HEK293 (cell line): Measurements from ENCODE around the gene COPG2.

Experiments used
- CTCF ChIA-PET: fragments of 350-600 bp; formaldehyde crosslinking; extraction: SDS; loops from one replicate; lab custom pipeline; 2021; ENCODE audit warnings: antibody characterized with exemption; lab: Yijun Ruan, JAX
- POLR2A ChIA-PET: fragments of 300-600 bp; formaldehyde crosslinking; extraction: SDS; loops from one replicate; lab custom pipeline; 2020; ENCODE audit warnings: antibody characterized with exemption, inconsistent platforms; lab: Yijun Ruan, JAX
- H3K27ac ChIP-seq: fragments of 200-500 bp; sonication (Bioruptor generic); 2 replicates; pipeline ENCODE4 v1.5.1; 2014; ENCODE audit warnings: low read depth, low read length, control low read depth, inconsistent platforms; ENCODE audit errors: extremely low read depth
- H3K36me3 ChIP-seq, 2 experiments: fragments of 200-500 bp in 1 of 2; sonication (Bioruptor generic) in 1 of 2; 1 replicate in 1 of 2; 2 replicates in 1 of 2; pipeline ENCODE4 v1.5.1; 2014 to 2017; ENCODE audit warnings: inconsistent platforms in 2 of 2, low read length in 2 of 2; ENCODE audit not compliant: control insufficient read depth in 2 of 2, insufficient read depth in 1 of 2
- H3K4me1 ChIP-seq: fragments of 200-500 bp; sonication (Bioruptor generic); 2 replicates; pipeline ENCODE4 v1.5.1; 2014; ENCODE audit warnings: mild to moderate bottlenecking, low read length, inconsistent platforms; ENCODE audit not compliant: control insufficient read depth, insufficient read depth
- H3K4me3 ChIP-seq: 2 replicates; pipeline ENCODE4 v1.5.1; 2011; ENCODE audit warnings: low read depth, mild to moderate bottlenecking, control low read depth, low read length, moderate library complexity
- H3K9me3 ChIP-seq: fragments of 200-500 bp; sonication (Bioruptor generic); 2 replicates; pipeline ENCODE4 v1.5.1; 2014; ENCODE audit warnings: low read depth, low read length, inconsistent platforms; ENCODE audit not compliant: control insufficient read depth, insufficient read depth
- FEZF1 ChIP-seq: fragments of 450-650 bp; formaldehyde crosslinking; IDR thresholded peaks from 2 replicates; pipeline ENCODE4 v1.5.1; 2016; ENCODE audit warnings: missing biosample characterization, missing genetic modification characterization
- GFI1B ChIP-seq: fragments of 450-650 bp; formaldehyde crosslinking; IDR thresholded peaks from 2 replicates; pipeline ENCODE4 v1.5.1; 2016; ENCODE audit warnings: missing biosample characterization, missing genetic modification characterization
- GLIS2 ChIP-seq: fragments of 450-650 bp; formaldehyde crosslinking; IDR thresholded peaks from 2 replicates; pipeline ENCODE4 v1.5.1; 2016; ENCODE audit warnings: missing biosample characterization, missing genetic modification characterization
- IKZF3 ChIP-seq: fragments of 450-650 bp; IDR thresholded peaks from 2 replicates; pipeline ENCODE4 v1.5.0; 2018; ENCODE audit warnings: missing biosample characterization, mild to moderate bottlenecking, missing genetic modification characterization, moderate library complexity
- MEIS1 ChIP-seq: sonication (generic); formaldehyde crosslinking; IDR thresholded peaks from 2 replicates; pipeline ENCODE4 v1.8.1; 2022; ENCODE audit warnings: missing genetic modification reagents, mild to moderate bottlenecking, borderline replicate concordance
- OSR2 ChIP-seq: fragments of 450-650 bp; formaldehyde crosslinking; IDR thresholded peaks from 2 replicates; pipeline ENCODE4 v1.5.1; 2016; ENCODE audit warnings: missing biosample characterization, missing genetic modification characterization
- PRDM6 ChIP-seq: fragments of 450-650 bp; formaldehyde crosslinking; IDR thresholded peaks from 2 replicates; pipeline ENCODE4 v1.5.1; 2017; ENCODE audit warnings: missing biosample characterization, missing genetic modification characterization
- ZBTB21 ChIP-seq: fragments of 450-650 bp; formaldehyde crosslinking; IDR thresholded peaks from 2 replicates; pipeline ENCODE4 v1.5.1; 2017; ENCODE audit warnings: missing biosample characterization, missing genetic modification characterization
- ZBTB49 ChIP-seq: fragments of 450-650 bp; formaldehyde crosslinking; IDR thresholded peaks from 2 replicates; pipeline ENCODE4 v1.5.1; 2016; ENCODE audit warnings: missing biosample characterization, missing genetic modification characterization, low read depth
- ZFP3 ChIP-seq: fragments of 450-650 bp; formaldehyde crosslinking; IDR thresholded peaks from 2 replicates; pipeline ENCODE4 v1.5.1; 2016; ENCODE audit warnings: low read depth, missing biosample characterization, missing genetic modification characterization
- ZNF155 ChIP-seq: fragments of 450-650 bp; formaldehyde crosslinking; IDR thresholded peaks from 2 replicates; pipeline ENCODE4 v1.5.1; 2016; ENCODE audit warnings: missing biosample characterization, missing genetic modification characterization
- ZNF175 ChIP-seq: fragments of 450-650 bp; formaldehyde crosslinking; IDR thresholded peaks from 2 replicates; pipeline ENCODE4 v1.5.1; 2016; ENCODE audit warnings: missing biosample characterization, missing genetic modification characterization
- ZNF311 ChIP-seq: fragments of 450-650 bp; formaldehyde crosslinking; IDR thresholded peaks from 2 replicates; pipeline ENCODE4 v1.5.1; 2017; ENCODE audit warnings: missing biosample characterization, missing genetic modification characterization, borderline replicate concordance
- ZNF354C ChIP-seq: fragments of 450-650 bp; formaldehyde crosslinking; IDR thresholded peaks from 2 replicates; pipeline ENCODE4 v1.5.1; 2016; ENCODE audit warnings: missing biosample characterization, missing genetic modification characterization, low read depth, borderline replicate concordance
- ZNF366 ChIP-seq: fragments of 450-650 bp; formaldehyde crosslinking; conservative IDR thresholded peaks from 2 replicates; pipeline ENCODE4 v1.5.1; 2016; ENCODE audit warnings: missing biosample characterization, missing genetic modification characterization
- ZNF423 ChIP-seq: fragments of 450-650 bp; formaldehyde crosslinking; IDR thresholded peaks from 2 replicates; pipeline ENCODE4 v1.5.1; 2016; ENCODE audit warnings: missing biosample characterization, missing genetic modification characterization
- ZNF433 ChIP-seq: fragments of 450-650 bp; formaldehyde crosslinking; IDR thresholded peaks from 2 replicates; pipeline ENCODE4 v1.5.1; 2016; ENCODE audit warnings: missing biosample characterization, missing genetic modification characterization, low read depth
- ZNF518A ChIP-seq: fragments of 450-650 bp; formaldehyde crosslinking; conservative IDR thresholded peaks from 2 replicates; pipeline ENCODE4 v1.5.1; 2016; ENCODE audit warnings: low read depth, missing biosample characterization, missing genetic modification characterization
- ZNF529 ChIP-seq: fragments of 450-650 bp; formaldehyde crosslinking; IDR thresholded peaks from 2 replicates; pipeline ENCODE4 v1.5.1; 2017; ENCODE audit warnings: missing genetic modification characterization, missing biosample characterization; ENCODE audit not compliant: insufficient replicate concordance
- ZNF560 ChIP-seq: fragments of 450-650 bp; formaldehyde crosslinking; IDR thresholded peaks from 2 replicates; pipeline ENCODE4 v1.5.1; 2017; ENCODE audit warnings: missing biosample characterization, missing genetic modification characterization, borderline replicate concordance
- ZNF664 ChIP-seq: fragments of 450-650 bp; formaldehyde crosslinking; IDR thresholded peaks from 2 replicates; pipeline ENCODE4 v1.5.1; 2016; ENCODE audit warnings: missing biosample characterization, missing genetic modification characterization
- ZNF747 ChIP-seq: fragments of 450-650 bp; formaldehyde crosslinking; IDR thresholded peaks from 2 replicates; pipeline ENCODE4 v1.5.1; 2016; ENCODE audit warnings: missing biosample characterization, missing genetic modification characterization
- ZNF837 ChIP-seq: fragments of 450-650 bp; formaldehyde crosslinking; IDR thresholded peaks from 2 replicates; pipeline ENCODE4 v1.5.1; 2016; ENCODE audit warnings: missing biosample characterization, missing genetic modification characterization
- ZNF843 ChIP-seq: fragments of 450-650 bp; formaldehyde crosslinking; IDR thresholded peaks from 2 replicates; pipeline ENCODE4 v1.5.1; 2016; ENCODE audit warnings: missing biosample characterization, missing genetic modification characterization
- ZSCAN16 ChIP-seq: fragments of 450-650 bp; formaldehyde crosslinking; IDR thresholded peaks from 2 replicates; pipeline ENCODE4 v1.5.1; 2016; ENCODE audit warnings: missing biosample characterization, missing genetic modification characterization

The COPG2 gene

GRCh38 chr7:130639388-130639787, 29.2 kb downstream of the COPG2 start (continued):
- TF ChIP-seq ZNF518A (no peak), ZNF423 (no peak), ZNF843 (tag by site-specific recombination) (no peak), ZNF354C (tag by site-specific recombination) (no peak), ZBTB21 (tag by site-specific recombination) (no peak), GLIS2 (tag by site-specific recombination) (no peak), ZNF560 (tag by site-specific recombination) (no peak), ZNF529 (no peak), ZFP3 (tag by site-specific recombination) (no peak), ZNF311 (no peak), ZNF837 (tag by site-specific recombination) (no peak), ZNF155 (tag by site-specific recombination) (no peak), IKZF3 (tag by site-specific recombination) (no peak), ZNF366 (tag by site-specific recombination) (no peak), ZSCAN16 (tag by site-specific recombination) (no peak)

GRCh38 chr7:130632111-130632510, 36.4 kb downstream of the COPG2 start:
- Histone ChIP-seq H3K9me3 (no peaks in the 10 kb centered on the region), H3K4me3 (no peak overlapping the region), H3K36me3 (no peaks in the 10 kb centered on the region), H3K4me1 (no peaks in the 10 kb centered on the region), H3K27ac (no peak overlapping the region)
- POLR2A ChIA-PET, result no interaction called here
- CTCF ChIA-PET, result no interaction called here
- TF ChIP-seq ZNF433 (no peak), ZBTB49 (tag by site-specific recombination) (no peak), GFI1B (tag by site-specific recombination) (no peak), ZNF354C (tag by site-specific recombination) (no peak), ZNF843 (tag by site-specific recombination) (no peak), ZNF518A (no peak), ZNF747 (tag by site-specific recombination) (no peak), PRDM6 (tag by site-specific recombination) (no peak), FEZF1 (tag by site-specific recombination) (no peak), ZNF175 (tag by site-specific recombination) (no peak), MEIS1 (no peak), OSR2 (no peak), ZNF664 (tag by site-specific recombination) (no peak), ZNF311 (no peak)
